SK-N-SH (cell line): ENCODE results near the gene CACNA2D1. TPM values are rescaled to one million over a fixed set of nuclear protein-coding genes. Genes with fewer than 3 reads are reported as not detected.

Experiments used
- CTCF ChIA-PET: fragments of 300-600, 350-600 bp; formaldehyde crosslinking; extraction: SDS; loops from one replicate; lab custom pipeline; 2021; lab: Yijun Ruan, JAX
- POLR2A ChIA-PET: fragments of 350-600 bp; sonication (Branson Sonifier 250); formaldehyde crosslinking; extraction: SDS; loops from one replicate; lab custom pipeline; 2020; ENCODE audit warnings: antibody characterized with exemption, inconsistent platforms; lab: Yijun Ruan, JAX
- DNase-seq: peaks from one replicate; pipeline ENCODE4 v3.0.0; 2012
- H2AFZ ChIP-seq: fragments of 200-600 bp; sonication (generic); 2 replicates; pipeline ENCODE4 v1.8.1; 2016; ENCODE audit warnings: antibody characterized with exemption, mild to moderate bottlenecking, low read depth
- H3F3A ChIP-seq: fragments of 200-600 bp; sonication (generic); replicated peaks from 2 replicates; pipeline ENCODE3; 2016; ENCODE audit warnings: antibody characterized with exemption, mild to moderate bottlenecking; ENCODE audit not compliant: insufficient read depth
- H3K27ac ChIP-seq, 2 experiments: fragments of 200-500 bp in 1 of 2; fragments of 200-600 bp in 1 of 2; sonication (Bioruptor generic) in 1 of 2; sonication (generic), shearing (Covaris generic) in 1 of 2; 2 replicates each; pipeline versions ENCODE4 v1.5.1 to v1.6.1; 2014 to 2016; ENCODE audit warnings: low read depth in 2 of 2, inconsistent platforms in 1 of 2, low read length in 1 of 2, mild to moderate bottlenecking in 1 of 2, mixed read lengths in 1 of 2
- H3K27me3 ChIP-seq: fragments of 200-600 bp; sonication (generic), shearing (Covaris generic); 2 replicates; pipeline ENCODE4 v1.6.1; 2016; ENCODE audit warnings: mixed run types; ENCODE audit not compliant: insufficient read depth
- H3K36me3 ChIP-seq, 2 experiments: fragments of 200-500 bp in 1 of 2; fragments of 200-600 bp in 1 of 2; sonication (Bioruptor generic) in 1 of 2; sonication (generic) in 1 of 2; replicated peaks in 1 of 2; 2 replicates each; pipeline versions ENCODE3 to v1.5.1; 2014 to 2016; ENCODE audit warnings: low read length in 1 of 2, mild to moderate bottlenecking in 1 of 2; ENCODE audit not compliant: insufficient read depth in 2 of 2, control insufficient read depth in 1 of 2
- H3K4me1 ChIP-seq, 2 experiments: fragments of 200-500 bp in 1 of 2; fragments of 200-600 bp in 1 of 2; sonication (Bioruptor generic) in 1 of 2; sonication (generic), shearing (Covaris generic) in 1 of 2; 2 replicates each; pipeline versions ENCODE4 v1.5.1 to v1.6.1; 2014 to 2016; ENCODE audit warnings: low read depth in 1 of 2, low read length in 1 of 2, mixed run types in 1 of 2; ENCODE audit not compliant: insufficient read depth in 2 of 2, control insufficient read depth in 1 of 2
- H3K4me2 ChIP-seq: fragments of 200-600 bp; sonication (generic), shearing (Covaris generic); 2 replicates; pipeline ENCODE4 v1.6.1; 2017; ENCODE audit warnings: mixed run types
- H3K4me3 ChIP-seq, 2 experiments: fragments of 200-500 bp in 1 of 2; fragments of 200-600 bp in 1 of 2; sonication (Bioruptor generic) in 1 of 2; sonication (generic), shearing (Covaris generic) in 1 of 2; 2 replicates each; pipeline versions ENCODE4 v1.5.1 to v1.8.1; 2014 to 2016; ENCODE audit warnings: low read depth in 2 of 2, inconsistent platforms in 1 of 2, low read length in 1 of 2, mild to moderate bottlenecking in 1 of 2, mixed read lengths in 1 of 2, moderate library complexity in 1 of 2
- H3K79me2 ChIP-seq: fragments of 200-600 bp; sonication (generic); 2 replicates; pipeline ENCODE4 v1.8.1; 2017; ENCODE audit warnings: mild to moderate bottlenecking; ENCODE audit not compliant: insufficient read depth
- H3K9ac ChIP-seq: fragments of 200-600 bp; sonication (generic); 2 replicates; pipeline ENCODE4 v1.6.1; 2017; ENCODE audit warnings: mixed run types
- H3K9me2 ChIP-seq: fragments of 200-600 bp; sonication (generic); 2 replicates; pipeline ENCODE4 v1.6.1; 2017; ENCODE audit warnings: mixed run types
- H3K9me3 ChIP-seq: fragments of 200-600 bp; sonication (generic); 2 replicates; pipeline ENCODE4 v1.6.1; 2017; ENCODE audit warnings: mixed run types, mild to moderate bottlenecking, moderate library complexity
- H4K20me1 ChIP-seq: fragments of 200-600 bp; sonication (generic); 2 replicates; pipeline ENCODE4 v1.6.1; 2017; ENCODE audit warnings: mild to moderate bottlenecking, mixed run types; ENCODE audit not compliant: insufficient read depth
- CTCF ChIP-seq: fragments of 200-600 bp; sonication (generic); IDR thresholded peaks from 2 replicates; pipeline ENCODE4 v1.6.1; 2017; ENCODE audit warnings: antibody characterized with exemption, mild to moderate bottlenecking, moderate library complexity
- EP300 ChIP-seq, 2 experiments: IDR thresholded peaks; 2 replicates each; pipeline versions ENCODE4 v1.4.0 to v1.6.1; 2012; ENCODE audit warnings: borderline replicate concordance in 1 of 2, low read depth in 1 of 2, low read length in 1 of 2
- EZH2phosphoT487 ChIP-seq: fragments of 200-600 bp; sonication (generic); IDR thresholded peaks from 2 replicates; pipeline ENCODE4 v1.6.1; 2017; ENCODE audit warnings: low read depth, mixed run types, mild to moderate bottlenecking, antibody characterized with exemption, moderate library complexity, borderline replicate concordance
- FOSL2 ChIP-seq: IDR thresholded peaks from 2 replicates; pipeline ENCODE4 v1.4.0; 2012; ENCODE audit warnings: low read depth, mild to moderate bottlenecking, moderate library complexity, borderline replicate concordance
- FOXJ3 ChIP-seq: sonication (generic); formaldehyde crosslinking; IDR thresholded peaks from 2 replicates; pipeline ENCODE4 v1.5.1; 2020; ENCODE audit warnings: mild to moderate bottlenecking, missing genetic modification reagents
- FOXM1 ChIP-seq: IDR thresholded peaks from 2 replicates; pipeline ENCODE4 v1.4.0; 2012; ENCODE audit warnings: low read depth, mild to moderate bottlenecking
- GABPA ChIP-seq: IDR thresholded peaks from 2 replicates; pipeline ENCODE4 v1.4.0; 2012; ENCODE audit warnings: low read depth, mild to moderate bottlenecking
- MXI1 ChIP-seq: IDR thresholded peaks from 2 replicates; pipeline ENCODE4 v1.6.1; 2012; ENCODE audit warnings: mild to moderate bottlenecking, low read depth, low read length, improper control_type of control experiment
- NFIC ChIP-seq: IDR thresholded peaks from 2 replicates; pipeline ENCODE4 v1.4.0; 2012; ENCODE audit warnings: borderline replicate concordance
- NRF1 ChIP-seq: IDR thresholded peaks from 2 replicates; pipeline ENCODE4 v1.6.1; 2012; ENCODE audit warnings: low read depth, mild to moderate bottlenecking, low read length
- PBX3 ChIP-seq: IDR thresholded peaks from 2 replicates; pipeline ENCODE4; 2012
- POLR2AphosphoS5 ChIP-seq: IDR thresholded peaks from 2 replicates; pipeline ENCODE4 v1.6.1; 2012; ENCODE audit warnings: low read depth, low read length
- RAD21 ChIP-seq: IDR thresholded peaks from 2 replicates; pipeline ENCODE4 v1.6.1; 2012; ENCODE audit warnings: mild to moderate bottlenecking, low read length
- RCOR1 ChIP-seq: fragments of 150-350 bp; IDR thresholded peaks from 2 replicates; pipeline ENCODE4 v1.6.1; 2017; ENCODE audit warnings: antibody characterized with exemption, low read length
- REST ChIP-seq: IDR thresholded peaks from 2 replicates; pipeline ENCODE4 v1.6.1; 2012; ENCODE audit warnings: mild to moderate bottlenecking, low read depth, low read length, moderate library complexity
- SMC3 ChIP-seq: IDR thresholded peaks from 2 replicates; pipeline ENCODE4 v1.6.1; 2012; ENCODE audit warnings: low read depth, low read length, improper control_type of control experiment
- TEAD4 ChIP-seq: IDR thresholded peaks from 2 replicates; pipeline ENCODE4 v1.4.0; 2012; ENCODE audit warnings: mild to moderate bottlenecking, borderline replicate concordance; ENCODE audit not compliant: insufficient read depth
- USF2 ChIP-seq: fragments of 150-350 bp; IDR thresholded peaks from 2 replicates; pipeline ENCODE4 v1.6.1; 2017; ENCODE audit warnings: antibody characterized with exemption, low read length, low read depth, borderline replicate concordance
- YY1 ChIP-seq: IDR thresholded peaks from 2 replicates; pipeline ENCODE4 v1.4.0; 2012; ENCODE audit warnings: low read depth, mild to moderate bottlenecking
- WGBS: methylation state at CpG from one replicate; pipeline ENCODE4 v1.1.6; 2017; ENCODE audit warnings: low lambda C conversion rate; 5-methylcytosine and 5-hydroxymethylcytosine counted together
- polyA plus RNA-seq, 3 experiments: library from polyadenylated mRNA; depleted of rRNA; stranded (reverse); fragments of >200 nt; gene quantifications; 2 replicates each; pipeline ENCODE4 v1.2.3, GENCODE V29; 2012

The CACNA2D1 gene
- polyA plus RNA-seq, 1 of the 3 experiments (the other 2 are of a cell fraction) = 3.4 TPM

- Histone ChIP-seq H3K9me3 (no peaks in the 10 kb centered on the region), H3K36me3 (peaks cover 4 to 8% of the 10 kb centered on the region in 2 experiments), H3K9me2 (no peaks in the 10 kb centered on the region), H4K20me1 (no peaks in the 10 kb centered on the region), H3F3A (no peaks in the 10 kb centered on the region), H3K4me1 (no peaks in the 10 kb centered on the region; a peak in 1 of 4 replicates), H3K9ac (no peak overlapping the region), H3K4me3 (no peak overlapping the region), H2AFZ (no peak overlapping the region), H3K4me2 (no peak overlapping the region), H3K79me2 (no peaks in the 10 kb centered on the region), H3K27me3 (no peaks in the 10 kb centered on the region), H3K27ac (no peak overlapping the region)
- POLR2A ChIA-PET = no interaction called here
- CTCF ChIA-PET = interaction anchor here (0.7 to 1.4 kb wide), 2 partner anchors 30 to 334 kb away, joined by 3 read pairs; no protein-coding TSS in a partner anchor
- TF ChIP-seq EP300 (IDR thresholded peaks at IDR 0.05; ENCODE audit: borderline replicate concordance in 1 of 2, low read depth in 1 of 2, low read length in 1 of 2) (no peak), TEAD4 (no peak), EZH2phosphoT487 (no peak), RAD21 (no peak), NFIC (no peak), YY1 (no peak), MXI1 (no peak)
- DNase-seq = no peak
- WGBS = 53% methylated on average over 2 of the region's 2 CpGs
Measured at GRCh38 chr7:82131215-82131614, 312.4 kb downstream of the CACNA2D1 start.

GRCh38 chr7:82129091-82129490 lies 314.5 kb downstream of the CACNA2D1 start:
- no peak overlapping the region for H3K9ac ChIP-seq
- no peak overlapping the region for H3K4me2 ChIP-seq
- no peak overlapping the region for H2AFZ ChIP-seq
- no peaks in the 10 kb centered on the region for H3K79me2 ChIP-seq
- H3K9me2 ChIP-seq = no peaks in the 10 kb centered on the region
- no peak overlapping the region for H3K27ac ChIP-seq
- no peaks in the 10 kb centered on the region for H3F3A ChIP-seq
- no peak for DNase-seq
- H3K9me3 ChIP-seq = peaks cover 15% of the 10 kb centered on the region; the same call in 1 of the 2 replicates
- peaks cover 0 to 19% of the 10 kb centered on the region in 2 experiments for H3K36me3 ChIP-seq
- H3K4me3 ChIP-seq = no peak overlapping the region
- no peak for TF ChIP-seq PBX3
- no peak for TF ChIP-seq SMC3
- no peak for TF ChIP-seq GABPA
- TF ChIP-seq RCOR1 = no peak
- no peak for TF ChIP-seq CTCF
- TF ChIP-seq NRF1 = no peak
- no peak for TF ChIP-seq USF2
- TF ChIP-seq YY1 = no peak
- no peak for TF ChIP-seq FOSL2
- no peak for TF ChIP-seq POLR2AphosphoS5
- TF ChIP-seq FOXJ3 (CRISPR knock-in tag) = no peak
- TF ChIP-seq REST = no peak
- no peak for TF ChIP-seq FOXM1
- POLR2A ChIA-PET = no interaction called here
- CTCF ChIA-PET = interaction anchor here (0.7 to 1.0 kb wide), 2 partner anchors 10 to 14 kb away, joined by 3 to 5 read pairs; no protein-coding TSS in a partner anchor
- no peaks in the 10 kb centered on the region; a peak in 1 of 4 replicates for H3K4me1 ChIP-seq
- no peaks in the 10 kb centered on the region for H3K27me3 ChIP-seq
- H4K20me1 ChIP-seq = no peaks in the 10 kb centered on the region
